ENCODE results near the gene POLA1. TPM values are rescaled to one million over a fixed set of nuclear protein-coding genes. Genes with fewer than 3 reads are reported as not detected.
A peak's percentile ranks its signal among the peaks of the same experiment; 100 is the strongest.
"Not testable (repeated sequence)": the region's sequence is repeated elsewhere in the genome, so short reads cannot be mapped to it uniquely, and the experiment has no call there.

Gene POLA1
- total RNA-seq, 2 donors from 2014 or later = 24.4 to 53.6 TPM

DNA sequence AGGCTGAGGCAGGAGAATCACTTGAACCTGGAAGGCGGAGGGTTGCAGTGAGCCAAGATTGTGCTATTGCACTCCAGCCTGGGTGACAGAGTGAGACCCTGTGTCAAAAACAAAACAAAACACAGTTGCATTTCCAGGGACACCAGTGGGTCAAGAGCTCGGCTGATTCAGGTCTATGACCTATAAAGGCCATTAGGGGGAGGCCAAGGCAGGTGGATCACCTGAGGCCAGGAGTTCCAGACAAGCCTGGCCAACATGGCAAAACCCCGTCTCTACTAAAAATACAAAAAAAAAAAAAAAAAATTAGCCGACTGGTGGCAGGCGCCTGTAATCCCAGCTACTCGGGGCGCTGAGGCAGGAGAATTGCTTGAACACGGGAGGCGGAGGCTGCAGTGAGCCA, 38.0 kb upstream of the POLA1 start:
- H3K4me3 Mint-ChIP-seq = peak overlapping the region; percentile 38
- H3K4me3 ChIP-seq (ENCODE audit: low read length); H3K4me1 Mint-ChIP-seq; H3K9ac ChIP-seq (ENCODE audit: extremely low read depth, low read length, poor library complexity, severe bottlenecking); H3K9me3 ChIP-seq (ENCODE audit: control insufficient read depth, low read length); H3K27ac ChIP-seq (ENCODE audit: low read depth, low read length); H3K27ac Mint-ChIP-seq; H3K9me3 Mint-ChIP-seq; H3K36me3 Mint-ChIP-seq (ENCODE audit: low read depth); H3K4me1 ChIP-seq (ENCODE audit: control insufficient read depth, insufficient read depth, low read length); H3K27me3 ChIP-seq (ENCODE audit: control insufficient read depth, insufficient read depth, low read length, poor library complexity, severe bottlenecking); H3K36me3 ChIP-seq (ENCODE audit: control insufficient read depth, insufficient read depth, low read length); H3K27me3 Mint-ChIP-seq (ENCODE audit: insufficient read depth): not testable (repeated sequence)
- 62 to 100% methylated on average over 1 to 8 of the region's 9 CpGs for WGBS, 2 experiments (ENCODE audit: insufficient coverage in 1 of 2, insufficient read length in 1 of 2)
- TF ChIP-seq, protein P1, sequence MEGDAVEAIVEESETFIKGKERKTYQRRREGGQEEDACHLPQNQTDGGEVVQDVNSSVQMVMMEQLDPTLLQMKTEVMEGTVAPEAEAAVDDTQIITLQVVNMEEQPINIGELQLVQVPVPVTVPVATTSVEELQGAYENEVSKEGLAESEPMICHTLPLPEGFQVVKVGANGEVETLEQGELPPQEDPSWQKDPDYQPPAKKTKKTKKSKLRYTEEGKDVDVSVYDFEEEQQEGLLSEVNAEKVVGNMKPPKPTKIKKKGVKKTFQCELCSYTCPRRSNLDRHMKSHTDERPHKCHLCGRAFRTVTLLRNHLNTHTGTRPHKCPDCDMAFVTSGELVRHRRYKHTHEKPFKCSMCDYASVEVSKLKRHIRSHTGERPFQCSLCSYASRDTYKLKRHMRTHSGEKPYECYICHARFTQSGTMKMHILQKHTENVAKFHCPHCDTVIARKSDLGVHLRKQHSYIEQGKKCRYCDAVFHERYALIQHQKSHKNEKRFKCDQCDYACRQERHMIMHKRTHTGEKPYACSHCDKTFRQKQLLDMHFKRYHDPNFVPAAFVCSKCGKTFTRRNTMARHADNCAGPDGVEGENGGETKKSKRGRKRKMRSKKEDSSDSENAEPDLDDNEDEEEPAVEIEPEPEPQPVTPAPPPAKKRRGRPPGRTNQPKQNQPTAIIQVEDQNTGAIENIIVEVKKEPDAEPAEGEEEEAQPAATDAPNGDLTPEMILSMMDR (conservative IDR thresholded peaks at IDR 0.05) = peak; percentile 74
- DNase-seq = peak; percentile 71

DNA sequence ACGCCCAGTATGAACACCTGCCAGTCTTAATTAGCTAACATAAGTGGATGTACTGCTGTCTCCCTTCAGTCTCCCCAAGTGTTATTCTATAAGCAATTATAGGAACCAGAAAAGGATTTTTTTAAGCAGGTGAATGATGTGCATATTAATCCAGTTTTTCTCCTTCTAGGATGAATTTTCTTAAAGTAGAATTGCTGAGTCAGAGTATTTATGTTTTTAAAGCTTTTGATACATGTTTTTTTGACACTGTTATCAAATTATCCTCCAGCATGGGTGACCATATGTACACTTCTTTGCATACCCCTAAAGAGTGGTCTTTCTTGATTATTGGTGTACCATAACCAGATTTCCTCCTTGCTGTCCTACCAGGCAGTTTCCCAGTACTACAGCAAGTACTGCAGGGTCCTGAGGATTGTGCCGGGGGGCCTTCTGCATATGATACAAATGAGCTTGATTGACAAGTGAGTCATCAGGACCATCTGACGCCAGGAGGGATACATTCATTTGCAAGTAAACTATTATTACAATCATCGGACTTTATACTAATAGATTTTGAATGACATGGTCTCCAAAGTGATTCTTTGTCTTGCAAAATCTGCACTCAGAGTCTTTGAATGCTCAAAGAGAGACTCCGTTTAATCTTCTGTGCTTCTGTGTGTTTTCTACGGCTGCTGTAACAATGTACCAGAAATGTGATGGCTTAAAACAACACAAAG, 35.9 kb upstream of the POLA1 start:
- no peak for DNase-seq
- TF ChIP-seq, protein P1 (conservative IDR thresholded peaks at IDR 0.05) = no peak
- no peaks in the 10 kb centered on the region for H3K4me1 ChIP-seq (ENCODE audit: control insufficient read depth, insufficient read depth, low read length)
- no peaks in the 10 kb centered on the region for H3K27me3 Mint-ChIP-seq (ENCODE audit: insufficient read depth)
- H3K4me3 ChIP-seq (ENCODE audit: low read length) = no peak overlapping the region
- no peaks in the 10 kb centered on the region for H3K36me3 Mint-ChIP-seq (ENCODE audit: low read depth)
- H3K9ac ChIP-seq (ENCODE audit: extremely low read depth, low read length, poor library complexity, severe bottlenecking) = no peak overlapping the region
- H3K4me3 Mint-ChIP-seq = no peak overlapping the region
- H3K9me3 Mint-ChIP-seq = no peaks in the 10 kb centered on the region
- H3K27ac ChIP-seq (ENCODE audit: low read depth, low read length) = peak overlapping the region; percentile 44
- H3K27me3 ChIP-seq (ENCODE audit: control insufficient read depth, insufficient read depth, low read length, poor library complexity, severe bottlenecking) = no peaks in the 10 kb centered on the region
- no peaks in the 10 kb centered on the region for H3K36me3 ChIP-seq (ENCODE audit: control insufficient read depth, insufficient read depth, low read length)
- H3K27ac Mint-ChIP-seq = no peak overlapping the region
- H3K9me3 ChIP-seq (ENCODE audit: control insufficient read depth, low read length) = no peaks in the 10 kb centered on the region
- H3K4me1 Mint-ChIP-seq = peaks cover 4% of the 10 kb centered on the region
- 53 to 83% methylated on average over 4 to 6 of the region's 6 CpGs for WGBS, 2 experiments (ENCODE audit: insufficient coverage in 1 of 2, insufficient read length in 1 of 2)

DNA sequence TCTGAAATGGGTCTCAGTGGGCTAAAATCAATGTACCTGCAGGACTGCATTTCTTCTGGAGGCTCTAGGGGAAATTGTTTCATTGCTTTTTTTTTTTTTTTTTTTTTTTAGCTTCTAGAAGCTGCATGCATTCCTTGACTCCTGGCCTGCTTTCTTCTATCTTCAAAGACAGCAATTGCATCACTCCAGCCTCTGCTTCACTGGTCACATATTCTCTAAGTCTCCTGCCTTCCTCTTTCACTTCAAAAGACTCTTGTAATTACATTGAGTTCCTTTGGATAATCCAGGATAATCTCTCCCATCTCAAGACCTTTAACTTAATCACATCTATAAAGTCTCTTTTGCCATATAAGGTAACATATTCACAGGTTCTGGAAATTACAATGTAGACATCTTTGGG, 35.3 kb upstream of the POLA1 start:
- Histone ChIP-seq H3K27ac (ENCODE audit: low read depth, low read length) (peak overlapping the region; percentile 44), H3K9ac (ENCODE audit: extremely low read depth, low read length, poor library complexity, severe bottlenecking) (no peak overlapping the region), H3K4me1 (ENCODE audit: control insufficient read depth, insufficient read depth, low read length) (no peaks in the 10 kb centered on the region), H3K27me3 (ENCODE audit: control insufficient read depth, insufficient read depth, low read length, poor library complexity, severe bottlenecking) (no peaks in the 10 kb centered on the region), H3K4me3 (ENCODE audit: low read length) (no peak overlapping the region), H3K9me3 (ENCODE audit: control insufficient read depth, low read length) (no peaks in the 10 kb centered on the region), H3K36me3 (ENCODE audit: control insufficient read depth, insufficient read depth, low read length) (no peaks in the 10 kb centered on the region)
- no peaks in the 10 kb centered on the region for H3K27me3 Mint-ChIP-seq (ENCODE audit: insufficient read depth)
- no peak overlapping the region for H3K27ac Mint-ChIP-seq
- H3K4me1 Mint-ChIP-seq = peaks cover 4% of the 10 kb centered on the region
- DNase-seq = no peak
- TF ChIP-seq, protein P1 (conservative IDR thresholded peaks at IDR 0.05) = no peak
- H3K36me3 Mint-ChIP-seq (ENCODE audit: low read depth) = no peaks in the 10 kb centered on the region
- no peak overlapping the region for H3K4me3 Mint-ChIP-seq
- no peaks in the 10 kb centered on the region for H3K9me3 Mint-ChIP-seq
